Measurements from ENCODE around the gene DYNLRB2.

Gene DYNLRB2

DNA sequence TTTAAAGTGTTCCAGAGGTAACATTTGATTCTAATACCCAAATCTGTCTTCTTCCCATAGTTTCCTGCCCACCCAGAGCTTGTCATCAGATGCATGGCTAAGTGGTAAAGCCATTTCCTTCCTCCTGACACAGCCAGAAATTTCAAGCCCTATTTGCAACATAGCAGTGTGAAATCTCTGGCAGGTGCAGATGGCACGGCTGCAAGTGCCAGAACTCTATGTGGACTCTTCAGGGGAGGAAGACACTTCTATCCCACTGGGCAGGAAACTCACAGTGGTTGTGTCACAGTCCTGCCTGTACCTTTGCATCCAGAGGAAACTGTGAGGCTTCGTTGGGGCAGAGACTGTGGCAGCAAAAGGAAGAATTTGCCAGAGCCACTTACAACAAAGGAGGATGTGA is 13.2 kb downstream of the DYNLRB2 start:
- H3K27ac Mint-ChIP-seq = no peak overlapping the region
- H3K36me3 Mint-ChIP-seq (ENCODE audit: low read depth) = no peaks in the 10 kb centered on the region
- H3K4me3 Mint-ChIP-seq = no peak overlapping the region
- H3K27me3 Mint-ChIP-seq (ENCODE audit: low read depth, poor library complexity) = peaks cover 78% of the 10 kb centered on the region
- TF ChIP-seq, protein P1, sequence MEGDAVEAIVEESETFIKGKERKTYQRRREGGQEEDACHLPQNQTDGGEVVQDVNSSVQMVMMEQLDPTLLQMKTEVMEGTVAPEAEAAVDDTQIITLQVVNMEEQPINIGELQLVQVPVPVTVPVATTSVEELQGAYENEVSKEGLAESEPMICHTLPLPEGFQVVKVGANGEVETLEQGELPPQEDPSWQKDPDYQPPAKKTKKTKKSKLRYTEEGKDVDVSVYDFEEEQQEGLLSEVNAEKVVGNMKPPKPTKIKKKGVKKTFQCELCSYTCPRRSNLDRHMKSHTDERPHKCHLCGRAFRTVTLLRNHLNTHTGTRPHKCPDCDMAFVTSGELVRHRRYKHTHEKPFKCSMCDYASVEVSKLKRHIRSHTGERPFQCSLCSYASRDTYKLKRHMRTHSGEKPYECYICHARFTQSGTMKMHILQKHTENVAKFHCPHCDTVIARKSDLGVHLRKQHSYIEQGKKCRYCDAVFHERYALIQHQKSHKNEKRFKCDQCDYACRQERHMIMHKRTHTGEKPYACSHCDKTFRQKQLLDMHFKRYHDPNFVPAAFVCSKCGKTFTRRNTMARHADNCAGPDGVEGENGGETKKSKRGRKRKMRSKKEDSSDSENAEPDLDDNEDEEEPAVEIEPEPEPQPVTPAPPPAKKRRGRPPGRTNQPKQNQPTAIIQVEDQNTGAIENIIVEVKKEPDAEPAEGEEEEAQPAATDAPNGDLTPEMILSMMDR (IDR thresholded peaks at IDR 0.05) = no peak
- no peaks in the 10 kb centered on the region for H3K9me3 Mint-ChIP-seq
- DNase-seq = no peak
- no peaks in the 10 kb centered on the region for H3K4me1 Mint-ChIP-seq

DNA sequence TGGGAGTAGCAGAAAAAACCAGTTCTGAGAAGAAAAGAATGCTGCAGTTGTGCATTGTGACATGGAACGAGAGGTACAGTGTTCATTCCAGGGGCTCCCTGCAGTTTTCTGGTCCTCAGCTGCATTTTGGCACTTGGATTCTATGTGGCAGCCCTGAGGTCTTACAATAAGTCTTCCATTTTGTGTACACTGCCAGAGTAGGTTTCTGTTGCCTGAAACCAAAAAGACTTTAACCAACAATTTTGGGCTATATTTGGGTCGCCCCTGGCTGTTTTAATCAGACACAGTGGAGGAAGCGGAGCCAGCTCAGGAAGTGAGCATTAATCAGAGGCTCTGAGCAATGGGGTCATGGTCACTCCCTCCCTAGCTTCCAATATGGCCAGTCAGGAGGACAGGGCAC is 15.7 kb downstream of the DYNLRB2 start:
- Mint-ChIP-seq H3K4me3 (no peak overlapping the region), H3K9me3 (no peaks in the 10 kb centered on the region), H3K4me1 (no peaks in the 10 kb centered on the region), H3K27ac (no peak overlapping the region), H3K36me3 (ENCODE audit: low read depth) (no peaks in the 10 kb centered on the region), H3K27me3 (ENCODE audit: low read depth, poor library complexity) (peaks cover 91% of the 10 kb centered on the region)
- no peak for DNase-seq
- TF ChIP-seq, protein P1 (IDR thresholded peaks at IDR 0.05) = no peak

DNA sequence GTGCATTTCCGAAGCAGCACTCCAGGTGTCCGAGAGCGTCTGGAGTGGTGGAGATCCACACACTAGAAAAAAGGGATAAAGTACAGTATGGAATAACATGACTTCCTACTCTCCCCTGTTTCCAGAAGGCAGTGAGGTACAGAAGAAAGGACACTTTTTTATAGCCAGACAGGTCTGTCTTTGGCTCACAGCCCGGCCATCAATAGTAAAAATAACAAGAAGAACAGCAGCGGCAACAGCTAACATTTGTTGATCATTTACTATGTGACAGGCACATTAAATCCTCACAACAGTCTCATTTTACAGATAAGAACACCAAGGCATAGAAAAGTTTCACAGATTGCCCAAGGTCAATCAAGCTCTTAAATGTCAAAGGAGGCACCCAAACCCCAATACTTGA is 16.2 kb downstream of the DYNLRB2 start:
- no peak overlapping the region for H3K27ac Mint-ChIP-seq
- H3K36me3 Mint-ChIP-seq (ENCODE audit: low read depth) = no peaks in the 10 kb centered on the region
- H3K9me3 Mint-ChIP-seq = no peaks in the 10 kb centered on the region
- H3K27me3 Mint-ChIP-seq (ENCODE audit: low read depth, poor library complexity) = peaks cover 91% of the 10 kb centered on the region
- no peak overlapping the region for H3K4me3 Mint-ChIP-seq
- H3K4me1 Mint-ChIP-seq = no peaks in the 10 kb centered on the region
- TF ChIP-seq, protein P1 (IDR thresholded peaks at IDR 0.05) = no peak
- no peak for DNase-seq

DNA sequence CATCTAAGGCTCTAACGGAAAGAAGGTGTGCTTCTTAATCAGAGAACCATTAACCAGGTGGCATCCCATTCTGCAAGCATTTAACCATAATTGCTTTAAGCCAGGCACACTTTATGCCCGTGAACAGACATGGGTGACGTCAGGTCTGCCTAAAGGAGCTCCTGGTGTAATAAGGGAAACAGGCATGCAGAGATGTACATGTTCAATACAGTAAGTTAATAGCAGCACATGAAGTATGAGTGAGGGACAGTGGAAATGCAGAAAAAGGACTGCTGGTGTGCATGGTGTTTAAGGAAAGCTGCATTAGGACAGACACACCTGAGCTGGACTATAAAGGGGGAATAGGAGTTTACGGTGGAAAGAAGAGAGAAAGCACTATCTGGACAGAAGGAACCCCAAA is 18.6 kb downstream of the DYNLRB2 start:
- H3K4me3 Mint-ChIP-seq = no peak overlapping the region
- H3K36me3 Mint-ChIP-seq (ENCODE audit: low read depth) = no peaks in the 10 kb centered on the region
- no peaks in the 10 kb centered on the region for H3K4me1 Mint-ChIP-seq
- TF ChIP-seq, protein P1 (IDR thresholded peaks at IDR 0.05) = no peak
- peaks cover 85% of the 10 kb centered on the region for H3K27me3 Mint-ChIP-seq (ENCODE audit: low read depth, poor library complexity)
- no peak overlapping the region for H3K27ac Mint-ChIP-seq
- no peaks in the 10 kb centered on the region for H3K9me3 Mint-ChIP-seq
- DNase-seq = no peak

DNA sequence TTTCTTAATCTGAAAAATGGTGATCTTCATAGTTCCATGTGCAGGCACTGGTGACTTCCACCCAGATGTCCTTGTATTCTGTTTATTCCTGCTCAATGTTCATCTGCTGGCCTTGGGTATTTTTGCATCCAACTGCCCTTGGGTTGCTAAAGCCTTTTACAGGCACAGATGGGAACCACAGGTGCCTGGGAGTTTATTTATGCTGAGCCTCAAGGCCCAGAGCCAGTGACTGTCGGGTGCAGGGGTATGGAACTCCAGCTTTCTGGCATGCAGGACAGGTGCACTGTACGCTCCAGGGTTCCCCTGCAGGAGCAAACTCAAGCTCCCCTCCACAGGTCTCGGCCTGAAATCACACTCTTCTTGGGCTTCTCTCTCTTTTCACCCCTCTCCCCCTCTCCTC is 22.3 kb downstream of the DYNLRB2 start:
- no peaks in the 10 kb centered on the region for H3K4me1 Mint-ChIP-seq
- TF ChIP-seq, protein P1 (IDR thresholded peaks at IDR 0.05) = no peak
- no peak overlapping the region for H3K4me3 Mint-ChIP-seq
- H3K36me3 Mint-ChIP-seq (ENCODE audit: low read depth) = no peaks in the 10 kb centered on the region
- no peaks in the 10 kb centered on the region for H3K9me3 Mint-ChIP-seq
- H3K27ac Mint-ChIP-seq = no peak overlapping the region
- no peak for DNase-seq
- peaks cover 57% of the 10 kb centered on the region for H3K27me3 Mint-ChIP-seq (ENCODE audit: low read depth, poor library complexity)

DNA sequence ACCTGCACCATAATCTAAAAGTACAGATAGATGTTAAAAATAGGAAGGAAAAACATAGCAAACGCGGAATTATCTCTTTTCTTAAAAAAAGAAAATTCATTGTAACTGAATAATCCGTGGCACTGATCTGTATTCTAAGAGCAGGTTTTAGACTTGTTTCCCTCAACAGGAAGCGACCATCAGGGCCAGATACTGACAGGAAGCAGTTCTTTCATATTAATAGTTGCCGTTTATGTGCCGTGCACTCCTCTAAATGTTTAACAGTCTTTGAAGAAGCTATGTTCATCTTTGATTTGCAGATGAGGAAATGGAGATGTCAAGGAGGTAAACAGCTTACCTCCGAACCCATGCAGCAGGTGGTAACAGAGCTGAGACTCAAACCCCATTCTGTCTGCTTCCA is 23.6 kb downstream of the DYNLRB2 start:
- Mint-ChIP-seq H3K27me3 (ENCODE audit: low read depth, poor library complexity) (peaks cover 46% of the 10 kb centered on the region), H3K9me3 (no peaks in the 10 kb centered on the region), H3K27ac (no peak overlapping the region), H3K4me3 (no peak overlapping the region), H3K4me1 (no peaks in the 10 kb centered on the region), H3K36me3 (ENCODE audit: low read depth) (no peaks in the 10 kb centered on the region)
- DNase-seq = no peak
- TF ChIP-seq, protein P1 (IDR thresholded peaks at IDR 0.05) = no peak

Data from nephron progenitor cell (in vitro differentiated cells).